ENCODE results near the gene SNX24.

DNA sequence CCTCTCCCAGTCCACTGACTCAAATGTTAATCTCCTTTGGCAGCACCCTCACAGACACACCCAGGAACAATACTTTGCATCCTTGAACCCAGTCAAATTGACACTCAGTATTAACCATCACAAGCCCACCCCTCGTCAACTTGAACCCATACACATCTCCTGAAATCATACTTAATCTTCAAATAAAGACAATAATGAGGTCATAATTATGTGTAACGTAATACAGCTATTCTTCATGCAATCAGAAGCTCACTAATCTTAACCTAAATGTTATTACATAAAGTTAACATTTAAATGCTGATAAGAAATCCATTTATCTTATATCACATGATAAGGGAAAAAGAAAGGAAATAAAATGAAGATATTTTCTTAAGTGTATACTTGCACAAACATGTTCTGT, 125.9 kb downstream of the SNX24 start:
- TF ChIP-seq, protein P1, sequence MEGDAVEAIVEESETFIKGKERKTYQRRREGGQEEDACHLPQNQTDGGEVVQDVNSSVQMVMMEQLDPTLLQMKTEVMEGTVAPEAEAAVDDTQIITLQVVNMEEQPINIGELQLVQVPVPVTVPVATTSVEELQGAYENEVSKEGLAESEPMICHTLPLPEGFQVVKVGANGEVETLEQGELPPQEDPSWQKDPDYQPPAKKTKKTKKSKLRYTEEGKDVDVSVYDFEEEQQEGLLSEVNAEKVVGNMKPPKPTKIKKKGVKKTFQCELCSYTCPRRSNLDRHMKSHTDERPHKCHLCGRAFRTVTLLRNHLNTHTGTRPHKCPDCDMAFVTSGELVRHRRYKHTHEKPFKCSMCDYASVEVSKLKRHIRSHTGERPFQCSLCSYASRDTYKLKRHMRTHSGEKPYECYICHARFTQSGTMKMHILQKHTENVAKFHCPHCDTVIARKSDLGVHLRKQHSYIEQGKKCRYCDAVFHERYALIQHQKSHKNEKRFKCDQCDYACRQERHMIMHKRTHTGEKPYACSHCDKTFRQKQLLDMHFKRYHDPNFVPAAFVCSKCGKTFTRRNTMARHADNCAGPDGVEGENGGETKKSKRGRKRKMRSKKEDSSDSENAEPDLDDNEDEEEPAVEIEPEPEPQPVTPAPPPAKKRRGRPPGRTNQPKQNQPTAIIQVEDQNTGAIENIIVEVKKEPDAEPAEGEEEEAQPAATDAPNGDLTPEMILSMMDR (conservative IDR thresholded peaks at IDR 0.05 in 1 of 2, IDR thresholded peaks at IDR 0.05 in 1 of 2; ENCODE audit: low read depth in 1 of 2, low read length in 2 of 2): no peak
- TF ChIP-seq EZH2 (IDR thresholded peaks at IDR 0.05; ENCODE audit: low read length, missing control alignments): no peak
